C4-2B (cell line): ENCODE results near the gene DPP6.

Experiments
- ZFX ChIP-seq: fragments of 450-650 bp; IDR thresholded peaks from 2 replicates; pipeline ENCODE4 v1.6.1; 2017
- TF ChIP-seq, protein P1 (sequence below): fragments of 450-650 bp; conservative IDR thresholded peaks from 2 replicates; pipeline ENCODE4 v1.5.1; 2017; ENCODE audit warnings: mild to moderate bottlenecking

- TF ChIP-seq, protein P1, sequence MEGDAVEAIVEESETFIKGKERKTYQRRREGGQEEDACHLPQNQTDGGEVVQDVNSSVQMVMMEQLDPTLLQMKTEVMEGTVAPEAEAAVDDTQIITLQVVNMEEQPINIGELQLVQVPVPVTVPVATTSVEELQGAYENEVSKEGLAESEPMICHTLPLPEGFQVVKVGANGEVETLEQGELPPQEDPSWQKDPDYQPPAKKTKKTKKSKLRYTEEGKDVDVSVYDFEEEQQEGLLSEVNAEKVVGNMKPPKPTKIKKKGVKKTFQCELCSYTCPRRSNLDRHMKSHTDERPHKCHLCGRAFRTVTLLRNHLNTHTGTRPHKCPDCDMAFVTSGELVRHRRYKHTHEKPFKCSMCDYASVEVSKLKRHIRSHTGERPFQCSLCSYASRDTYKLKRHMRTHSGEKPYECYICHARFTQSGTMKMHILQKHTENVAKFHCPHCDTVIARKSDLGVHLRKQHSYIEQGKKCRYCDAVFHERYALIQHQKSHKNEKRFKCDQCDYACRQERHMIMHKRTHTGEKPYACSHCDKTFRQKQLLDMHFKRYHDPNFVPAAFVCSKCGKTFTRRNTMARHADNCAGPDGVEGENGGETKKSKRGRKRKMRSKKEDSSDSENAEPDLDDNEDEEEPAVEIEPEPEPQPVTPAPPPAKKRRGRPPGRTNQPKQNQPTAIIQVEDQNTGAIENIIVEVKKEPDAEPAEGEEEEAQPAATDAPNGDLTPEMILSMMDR: no peak
- TF ChIP-seq ZFX: no peak
These were observed 604.4 kb downstream of the DPP6 start for GRCh38 chr7:154656618-154657017.
